WTC11 (cell line): Measurements from ENCODE around the gene DAPK3. TPM values are rescaled to one million over a fixed set of nuclear protein-coding genes. Genes with fewer than 3 reads are reported as not detected.

Experiments
- AR ChIP-seq: fragments of 250-450 bp; sonication (Bioruptor Pico); IDR thresholded peaks from 2 replicates; pipeline ENCODE4 v1.9.0; 2021; ENCODE audit warnings: mild to moderate bottlenecking
- CREB1 ChIP-seq: sonication (generic); formaldehyde crosslinking; IDR thresholded peaks from 2 replicates; pipeline ENCODE4 v1.8.0; 2023; ENCODE audit warnings: mild to moderate bottlenecking, missing genetic modification reagents
- EMX1 ChIP-seq: fragments of 250-450 bp; sonication (Bioruptor Pico); IDR thresholded peaks from 2 replicates; pipeline ENCODE4 v1.8.0; 2021; ENCODE audit warnings: mild to moderate bottlenecking
- ESRRA ChIP-seq: sonication (generic); formaldehyde crosslinking; IDR thresholded peaks from 2 replicates; pipeline ENCODE4 v1.8.1; 2022; ENCODE audit warnings: mild to moderate bottlenecking, missing genetic modification reagents, borderline replicate concordance
- FOXJ3 ChIP-seq: sonication (generic); formaldehyde crosslinking; IDR thresholded peaks from 2 replicates; pipeline ENCODE4 v1.9.0; 2021; ENCODE audit warnings: missing genetic modification reagents, mild to moderate bottlenecking, borderline replicate concordance
- FOXP1 ChIP-seq: sonication (generic); formaldehyde crosslinking; IDR thresholded peaks from 2 replicates; pipeline ENCODE4 v1.8.0; 2022; ENCODE audit warnings: missing genetic modification reagents, mild to moderate bottlenecking, moderate library complexity, borderline replicate concordance
- GRHL2 ChIP-seq: fragments of 250-450 bp; sonication (Bioruptor Pico); IDR thresholded peaks from 2 replicates; pipeline ENCODE4 v1.8.0; 2022; ENCODE audit warnings: mild to moderate bottlenecking, moderate library complexity; ENCODE audit not compliant: insufficient replicate concordance, severe bottlenecking
- GTF2I ChIP-seq: fragments of 250-450 bp; sonication (Bioruptor Pico); conservative IDR thresholded peaks from 2 replicates; pipeline ENCODE4 v1.4.0; 2021; ENCODE audit warnings: mild to moderate bottlenecking
- JUN ChIP-seq: sonication (generic); formaldehyde crosslinking; IDR thresholded peaks from 2 replicates; pipeline ENCODE4 v1.8.0; 2023; ENCODE audit warnings: mild to moderate bottlenecking, missing genetic modification reagents
- KAT7 ChIP-seq: sonication (generic); formaldehyde crosslinking; IDR thresholded peaks from 2 replicates; pipeline ENCODE4 v1.8.1; 2023; ENCODE audit warnings: missing genetic modification reagents, mild to moderate bottlenecking, borderline replicate concordance
- MAX ChIP-seq: sonication (generic); formaldehyde crosslinking; IDR thresholded peaks from 2 replicates; pipeline ENCODE4 v1.8.0; 2022; ENCODE audit warnings: mild to moderate bottlenecking, missing genetic modification reagents
- MXD4 ChIP-seq: fragments of 250-450 bp; sonication (Bioruptor Pico); IDR thresholded peaks from 2 replicates; pipeline ENCODE4 v1.8.0; 2021; ENCODE audit warnings: mild to moderate bottlenecking, moderate library complexity, borderline replicate concordance
- MYBL2 ChIP-seq: sonication (generic); formaldehyde crosslinking; IDR thresholded peaks from 2 replicates; pipeline ENCODE4 v1.8.1; 2023; ENCODE audit warnings: mild to moderate bottlenecking, moderate library complexity, missing genetic modification reagents
- NFE2L1 ChIP-seq: sonication (generic); formaldehyde crosslinking; IDR thresholded peaks from 2 replicates; pipeline ENCODE4 v1.8.1; 2023; ENCODE audit warnings: missing genetic modification reagents
- SMAD3 ChIP-seq: sonication (generic); formaldehyde crosslinking; IDR thresholded peaks from 2 replicates; pipeline ENCODE4 v1.8.0; 2022; ENCODE audit warnings: missing genetic modification reagents, mild to moderate bottlenecking, borderline replicate concordance
- ZBTB43 ChIP-seq: sonication (generic); formaldehyde crosslinking; IDR thresholded peaks from 2 replicates; pipeline ENCODE4 v1.8.1; 2023; ENCODE audit warnings: mild to moderate bottlenecking, missing genetic modification reagents
- ZNF219 ChIP-seq: sonication (generic); formaldehyde crosslinking; IDR thresholded peaks from 2 replicates; pipeline ENCODE4 v1.8.0; 2023; ENCODE audit warnings: missing genetic modification reagents, mild to moderate bottlenecking, borderline replicate concordance
- ZNF263 ChIP-seq: sonication (generic); formaldehyde crosslinking; IDR thresholded peaks from 2 replicates; pipeline ENCODE4 v1.8.1; 2022; ENCODE audit warnings: low read depth, mild to moderate bottlenecking, moderate library complexity, missing genetic modification reagents
- ZNF396 ChIP-seq: fragments of 250-450 bp; sonication (Bioruptor Pico); IDR thresholded peaks from 2 replicates; pipeline ENCODE4 v1.8.0; 2021; ENCODE audit warnings: mild to moderate bottlenecking, moderate library complexity, borderline replicate concordance
- ZNF425 ChIP-seq: fragments of 250-450 bp; sonication (Bioruptor Pico); conservative IDR thresholded peaks from 2 replicates; pipeline ENCODE4 v1.9.0; 2021; ENCODE audit warnings: mild to moderate bottlenecking
- ZNF512 ChIP-seq: sonication (generic); formaldehyde crosslinking; IDR thresholded peaks from 2 replicates; pipeline ENCODE4 v1.8.1; 2022; ENCODE audit warnings: missing genetic modification reagents, borderline replicate concordance
- total RNA-seq: library from RNA; stranded (reverse); gene quantifications from 3 replicates; pipeline ENCODE4 v1.2.3, GENCODE V29; 2021
- TF ChIP-seq, protein P1 (sequence below): sonication (generic); formaldehyde crosslinking; IDR thresholded peaks from 2 replicates; pipeline ENCODE4 v1.8.0; 2022; ENCODE audit warnings: missing genetic modification reagents
- TF ChIP-seq, protein P2 (sequence below): fragments of 250-450 bp; sonication (Bioruptor Pico); IDR thresholded peaks from 2 replicates; pipeline ENCODE4 v1.9.0; 2021; ENCODE audit warnings: moderate library complexity, mild to moderate bottlenecking, inconsistent platforms, borderline replicate concordance
- TF ChIP-seq, protein P3 (sequence below): sonication (generic); formaldehyde crosslinking; IDR thresholded peaks from 2 replicates; pipeline ENCODE4 v1.8.1; 2023; ENCODE audit warnings: mild to moderate bottlenecking, missing genetic modification reagents, moderate library complexity

DAPK3 gene
- total RNA-seq, 1 experiment from 2014 or later: 73.5 TPM

- TF ChIP-seq, protein P1, sequence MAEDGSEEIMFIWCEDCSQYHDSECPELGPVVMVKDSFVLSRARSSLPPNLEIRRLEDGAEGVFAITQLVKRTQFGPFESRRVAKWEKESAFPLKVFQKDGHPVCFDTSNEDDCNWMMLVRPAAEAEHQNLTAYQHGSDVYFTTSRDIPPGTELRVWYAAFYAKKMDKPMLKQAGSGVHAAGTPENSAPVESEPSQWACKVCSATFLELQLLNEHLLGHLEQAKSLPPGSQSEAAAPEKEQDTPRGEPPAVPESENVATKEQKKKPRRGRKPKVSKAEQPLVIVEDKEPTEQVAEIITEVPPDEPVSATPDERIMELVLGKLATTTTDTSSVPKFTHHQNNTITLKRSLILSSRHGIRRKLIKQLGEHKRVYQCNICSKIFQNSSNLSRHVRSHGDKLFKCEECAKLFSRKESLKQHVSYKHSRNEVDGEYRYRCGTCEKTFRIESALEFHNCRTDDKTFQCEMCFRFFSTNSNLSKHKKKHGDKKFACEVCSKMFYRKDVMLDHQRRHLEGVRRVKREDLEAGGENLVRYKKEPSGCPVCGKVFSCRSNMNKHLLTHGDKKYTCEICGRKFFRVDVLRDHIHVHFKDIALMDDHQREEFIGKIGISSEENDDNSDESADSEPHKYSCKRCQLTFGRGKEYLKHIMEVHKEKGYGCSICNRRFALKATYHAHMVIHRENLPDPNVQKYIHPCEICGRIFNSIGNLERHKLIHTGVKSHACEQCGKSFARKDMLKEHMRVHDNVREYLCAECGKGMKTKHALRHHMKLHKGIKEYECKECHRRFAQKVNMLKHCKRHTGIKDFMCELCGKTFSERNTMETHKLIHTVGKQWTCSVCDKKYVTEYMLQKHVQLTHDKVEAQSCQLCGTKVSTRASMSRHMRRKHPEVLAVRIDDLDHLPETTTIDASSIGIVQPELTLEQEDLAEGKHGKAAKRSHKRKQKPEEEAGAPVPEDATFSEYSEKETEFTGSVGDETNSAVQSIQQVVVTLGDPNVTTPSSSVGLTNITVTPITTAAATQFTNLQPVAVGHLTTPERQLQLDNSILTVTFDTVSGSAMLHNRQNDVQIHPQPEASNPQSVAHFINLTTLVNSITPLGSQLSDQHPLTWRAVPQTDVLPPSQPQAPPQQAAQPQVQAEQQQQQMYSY (CRISPR knock-in tag): no peak
- TF ChIP-seq NFE2L1 (CRISPR knock-in tag): no peak
- no peak for TF ChIP-seq FOXJ3
- no peak; the same call in 1 of the 2 replicates for TF ChIP-seq GTF2I (CRISPR knock-in tag)
- TF ChIP-seq ZNF219: no peak
- no peak for TF ChIP-seq ZBTB43
- no peak for TF ChIP-seq KAT7 (CRISPR knock-in tag)
- TF ChIP-seq, protein P2, sequence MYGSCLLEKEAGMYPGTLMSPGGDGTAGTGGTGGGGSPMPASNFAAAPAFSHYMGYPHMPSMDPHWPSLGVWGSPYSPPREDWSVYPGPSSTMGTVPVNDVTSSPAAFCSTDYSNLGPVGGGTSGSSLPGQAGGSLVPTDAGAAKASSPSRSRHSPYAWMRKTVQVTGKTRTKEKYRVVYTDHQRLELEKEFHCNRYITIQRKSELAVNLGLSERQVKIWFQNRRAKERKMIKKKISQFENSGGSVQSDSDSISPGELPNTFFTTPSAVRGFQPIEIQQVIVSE (CRISPR knock-in tag): no peak
- 0 out of 2 replicates have a peak, but pooled peaks have one; percentile 35 for TF ChIP-seq ZNF263 (CRISPR knock-in tag)
- no peak for TF ChIP-seq ESRRA (CRISPR knock-in tag)
- TF ChIP-seq AR (CRISPR knock-in tag): no peak
- TF ChIP-seq FOXP1: no peak
- no peak for TF ChIP-seq ZNF396 (CRISPR knock-in tag)
- no peak for TF ChIP-seq CREB1 (CRISPR knock-in tag)
- no peak; the same call in 1 of the 2 replicates for TF ChIP-seq ZNF425
- no peak for TF ChIP-seq SMAD3 (CRISPR knock-in tag)
- peak; percentile 65; the same call in 1 of the 2 replicates for TF ChIP-seq MAX
- TF ChIP-seq JUN (CRISPR knock-in tag): peak; percentile 87; the same call in 1 of the 2 replicates
- TF ChIP-seq GRHL2 (CRISPR knock-in tag): no peak
- TF ChIP-seq EMX1 (CRISPR knock-in tag): no peak
- TF ChIP-seq ZNF512 (CRISPR knock-in tag): no peak
- no peak for TF ChIP-seq MYBL2 (CRISPR knock-in tag)
- TF ChIP-seq MXD4 (CRISPR knock-in tag): no peak
- TF ChIP-seq, protein P3, sequence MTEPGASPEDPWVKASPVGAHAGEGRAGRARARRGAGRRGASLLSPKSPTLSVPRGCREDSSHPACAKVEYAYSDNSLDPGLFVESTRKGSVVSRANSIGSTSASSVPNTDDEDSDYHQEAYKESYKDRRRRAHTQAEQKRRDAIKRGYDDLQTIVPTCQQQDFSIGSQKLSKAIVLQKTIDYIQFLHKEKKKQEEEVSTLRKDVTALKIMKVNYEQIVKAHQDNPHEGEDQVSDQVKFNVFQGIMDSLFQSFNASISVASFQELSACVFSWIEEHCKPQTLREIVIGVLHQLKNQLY (CRISPR knock-in tag): no peak
Measured at GRCh38 chr19:3968556-3969434, 2.1 kb downstream of the DAPK3 start (continued).
